CD4-positive, alpha-beta memory T cell (primary cell): ENCODE data around the gene ETS1. TPM values are rescaled to one million over a fixed set of nuclear protein-coding genes. Genes with fewer than 3 reads are reported as not detected.

Experiments used
- CTCF ChIA-PET: fragments of 350-600 bp; sonication (Branson Sonifier 250); formaldehyde crosslinking; loops from one replicate; lab custom pipeline; 2021; ENCODE audit warnings: inconsistent platforms; ENCODE audit not compliant: partially characterized antibody; lab: Charles Lee
- POLR2A ChIA-PET: fragments of 350-600 bp; sonication (Branson Sonifier 250); formaldehyde crosslinking; loops from one replicate; lab custom pipeline; 2021; ENCODE audit not compliant: partially characterized antibody; lab: Charles Lee
- DNase-seq, 5 donors: peaks; one replicate each; pipeline versions ENCODE4 v3.0.0 to v3.0.0-alpha.2; 2020 to 2022; ENCODE audit warnings: mixed read lengths in 1 of 5
- H3K27ac ChIP-seq: one replicate; pipeline ENCODE4 v1.7.0; 2013; ENCODE audit warnings: low read depth, low read length
- H3K27me3 ChIP-seq: 2 replicates; pipeline ENCODE4 v1.7.0; 2013; ENCODE audit warnings: mild to moderate bottlenecking, low read length, moderate library complexity; ENCODE audit not compliant: insufficient read depth
- H3K36me3 ChIP-seq: 2 replicates; pipeline ENCODE4 v1.7.0; 2013; ENCODE audit warnings: mild to moderate bottlenecking, low read length, moderate library complexity; ENCODE audit not compliant: insufficient read depth
- H3K4me1 ChIP-seq: 2 replicates; pipeline ENCODE4 v1.7.0; 2013; ENCODE audit warnings: mild to moderate bottlenecking, low read length, moderate library complexity; ENCODE audit not compliant: insufficient read depth
- H3K4me3 ChIP-seq, 2 donors: one replicate each; pipeline ENCODE4 v1.7.0; 2013; ENCODE audit warnings: low read length in 2 of 2, mild to moderate bottlenecking in 1 of 2
- H3K9me3 ChIP-seq, 2 donors: one replicate each; pipeline ENCODE4 v1.7.0; 2013; ENCODE audit warnings: low read length in 2 of 2, control low read depth in 1 of 2; ENCODE audit not compliant: control insufficient read depth in 1 of 2
- H3K27ac Mint-ChIP-seq, 7 donors: one replicate each; pipeline ENCODE4 v1.8.0; 2020 to 2021; ENCODE audit warnings: mixed read lengths in 7 of 7, mild to moderate bottlenecking in 6 of 7, inconsistent platforms in 3 of 7, moderate library complexity in 3 of 7
- H3K27me3 Mint-ChIP-seq, 2 donors: one replicate each; pipeline ENCODE4 v1.8.0; 2020 to 2021; ENCODE audit warnings: mixed read lengths in 2 of 2
- H3K36me3 Mint-ChIP-seq, 2 donors: one replicate each; pipeline ENCODE4 v1.8.0; 2020 to 2021; ENCODE audit warnings: mixed read lengths in 2 of 2, inconsistent platforms in 1 of 2, mild to moderate bottlenecking in 1 of 2
- H3K4me1 Mint-ChIP-seq, 4 donors: one replicate each; pipeline ENCODE4 v1.8.0; 2020 to 2021; ENCODE audit warnings: mixed read lengths in 4 of 4, mild to moderate bottlenecking in 1 of 4
- H3K4me3 Mint-ChIP-seq, 8 donors: one replicate each; pipeline ENCODE4 v1.8.0; 2020 to 2021; ENCODE audit warnings: mixed read lengths in 8 of 8, mild to moderate bottlenecking in 7 of 8, moderate library complexity in 6 of 8, inconsistent platforms in 3 of 8
- H3K9me3 Mint-ChIP-seq, 8 donors: one replicate each; pipeline ENCODE4 v1.8.0; 2020 to 2021; ENCODE audit warnings: mixed read lengths in 8 of 8, mild to moderate bottlenecking in 5 of 8, inconsistent platforms in 3 of 8, moderate library complexity in 1 of 8
- intact Hi-C: fragments of 100-400 bp; cut with micrococcal nuclease; formaldehyde crosslinking; loops from one replicate; pipeline ENCODE4 v1.15.1; 2023
- microRNA-seq: library from miRNA; unstranded; fragments of <30 nt; microRNA quantifications from one replicate; pipeline ENCODE4 v1.2.0, GENCODE V29; 2021; ENCODE audit warnings: borderline replicate concordance, borderline number of aligned reads, borderline microRNAs expressed, mixed read lengths
- polyA plus RNA-seq, 2 donors: library from polyadenylated mRNA; unstranded; fragments of 300-500 nt; fragmentation: Illumina TruSeq; gene quantifications; one replicate each; pipeline ENCODE4 v1.2.3, GENCODE V29; 2021
- total RNA-seq, 2 experiments: library from RNA; stranded (reverse); gene quantifications; one replicate each; pipeline ENCODE4 v1.2.3, GENCODE V29; 2021

ETS1 gene
- total and polyA plus RNA-seq, 4 experiments from 2014 or later, result 435 to 761 (median 593) TPM

GRCh38 chr11:128412847-128413791, 174.2 kb downstream of the ETS1 start:
- no peaks in the 10 kb centered on the region for H3K27me3 ChIP-seq
- H3K27me3 Mint-ChIP-seq, result no peaks in the 10 kb centered on the region
- ChIA-PET POLR2A (interaction anchor here (0.6 to 1.3 kb wide), 2 partner anchors 104 to 119 kb away, joined by 3 read pairs; no protein-coding TSS in a partner anchor), CTCF (no interaction called here)
- peaks cover 22 to 49% (median 33%) of the 10 kb centered on the region in 4 donors for H3K4me1 Mint-ChIP-seq
- H3K9me3 ChIP-seq, result no peaks in the 10 kb centered on the region
- no peaks in the 10 kb centered on the region for H3K9me3 Mint-ChIP-seq
- no peak overlapping the region for H3K4me3 Mint-ChIP-seq
- H3K4me3 ChIP-seq, result no peak overlapping the region
- no peak overlapping the region for H3K27ac ChIP-seq
- no peaks in the 10 kb centered on the region for H3K36me3 Mint-ChIP-seq
- H3K27ac Mint-ChIP-seq, result peak overlapping the region in 4 of 7 donors; percentile 10 to 86 (median 16)
- DNase-seq, result no peak
- H3K36me3 ChIP-seq, result no peaks in the 10 kb centered on the region
- intact Hi-C loops, result no loop called here
- peaks cover 6% of the 10 kb centered on the region for H3K4me1 ChIP-seq

DNA sequence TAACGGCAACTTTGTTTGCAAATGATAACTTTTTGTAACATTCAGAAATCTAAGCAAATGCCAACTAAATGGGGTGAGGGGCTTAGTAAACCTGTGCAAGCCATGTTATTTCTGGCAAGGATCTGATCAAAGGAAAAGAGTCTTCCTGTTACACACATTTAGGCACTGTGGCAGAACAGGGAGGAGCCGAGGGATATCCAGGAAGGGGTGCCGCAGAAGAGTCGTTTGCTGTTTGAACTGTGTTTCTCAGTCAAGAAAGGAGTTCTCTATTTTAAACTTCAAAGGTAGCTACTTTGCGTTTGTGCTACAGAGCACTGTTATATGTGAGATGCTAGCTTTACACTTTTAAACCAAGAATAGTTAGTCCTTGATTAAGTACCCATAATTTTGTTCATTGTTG, 175.5 kb downstream of the ETS1 start:
- Mint-ChIP-seq H3K27me3 (no peaks in the 10 kb centered on the region), H3K4me1 (peaks cover 19 to 45% (median 27%) of the 10 kb centered on the region in 4 donors), H3K36me3 (no peaks in the 10 kb centered on the region), H3K9me3 (no peaks in the 10 kb centered on the region), H3K4me3 (peak overlapping the region in 5 of 8 donors; percentile 4 to 63 (median 40)), H3K27ac (peak overlapping the region in 3 of 7 donors; percentile 7 to 76 (median 56))
- Histone ChIP-seq H3K4me3 (no peak overlapping the region), H3K36me3 (no peaks in the 10 kb centered on the region), H3K4me1 (peaks cover 6% of the 10 kb centered on the region), H3K9me3 (no peaks in the 10 kb centered on the region), H3K27me3 (no peaks in the 10 kb centered on the region), H3K27ac (no peak overlapping the region)
- no peak for DNase-seq
- CTCF ChIA-PET, result no interaction called here
- intact Hi-C loops, result no loop called here
- POLR2A ChIA-PET, result interaction anchor here (0.6 kb wide), 1 partner anchor 1438 kb away, joined by 4 read pairs; no protein-coding TSS in a partner anchor

DNA sequence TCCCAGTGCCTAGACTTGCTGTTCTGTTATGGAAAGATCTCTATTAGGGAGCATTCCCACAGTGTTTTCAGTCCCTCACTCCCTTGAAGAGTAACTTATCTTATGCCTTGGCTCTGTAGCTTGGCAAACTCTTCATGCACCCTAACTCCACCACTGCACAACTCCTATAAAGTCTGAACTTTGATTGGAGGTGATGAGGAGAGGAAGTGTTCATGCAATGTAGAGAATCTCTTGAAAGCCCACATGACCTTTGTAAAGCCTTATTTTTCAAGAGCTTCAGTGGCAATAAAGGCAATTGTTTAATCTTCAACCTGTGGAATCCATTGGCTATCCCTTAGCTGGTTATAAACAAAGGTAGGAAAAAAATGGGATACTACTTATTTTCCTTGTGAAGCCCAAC, 176.2 kb downstream of the ETS1 start:
- Histone ChIP-seq H3K4me3 (no peak overlapping the region), H3K27ac (no peak overlapping the region), H3K36me3 (no peaks in the 10 kb centered on the region), H3K4me1 (peaks cover 6% of the 10 kb centered on the region), H3K27me3 (no peaks in the 10 kb centered on the region), H3K9me3 (no peaks in the 10 kb centered on the region)
- Mint-ChIP-seq H3K4me3 (no peak overlapping the region), H3K36me3 (no peaks in the 10 kb centered on the region), H3K4me1 (peaks cover 19 to 47% (median 26%) of the 10 kb centered on the region in 4 donors), H3K9me3 (no peaks in the 10 kb centered on the region), H3K27ac (peak overlapping the region in 1 of 7 donors; percentile 73), H3K27me3 (no peaks in the 10 kb centered on the region)
- intact Hi-C loops, result no loop called here
- ChIA-PET POLR2A (no interaction called here), CTCF (interaction anchor here (1.3 kb wide), 1 partner anchor 88 kb away, joined by 3 read pairs; no protein-coding TSS in a partner anchor)
- DNase-seq, result no peak

GRCh38 chr11:128409476-128409875, 177.9 kb downstream of the ETS1 start:
- Mint-ChIP-seq H3K36me3 (no peaks in the 10 kb centered on the region), H3K27ac (peak overlapping the region in 1 of 7 donors; percentile 23)
- H3K4me1 ChIP-seq, result peaks cover 6% of the 10 kb centered on the region

More at GRCh38 chr11:128409476-128409875, 177.9 kb downstream of the ETS1 start:
- intact Hi-C loops, result no loop called here
- Mint-ChIP-seq H3K4me1 (peaks cover 16 to 44% (median 23%) of the 10 kb centered on the region in 4 donors), H3K4me3 (no peak overlapping the region), H3K27me3 (no peaks in the 10 kb centered on the region), H3K9me3 (no peaks in the 10 kb centered on the region)
- H3K9me3 ChIP-seq, result no peaks in the 10 kb centered on the region
- no peak for DNase-seq
- H3K27ac ChIP-seq, result no peak overlapping the region
- no peaks in the 10 kb centered on the region for H3K36me3 ChIP-seq
- ChIA-PET POLR2A (interaction anchor here (1.2 to 1.4 kb wide), 2 partner anchors 11 to 13 kb away, joined by 3 to 5 read pairs; no protein-coding TSS in a partner anchor), CTCF (no interaction called here)
- H3K4me3 ChIP-seq, result no peak overlapping the region
- H3K27me3 ChIP-seq, result no peaks in the 10 kb centered on the region

Small RNAs within 50 kb of the gene (microRNA-seq; reads per million reads assigned to microRNA genes)
- not detected for gene MIR6090

Other genes with a start within 250 kb of the ETS1 start
- gene FLI1, start 106.5 kb upstream of the ETS1 start, total RNA-seq, result 100 to 1,000 TPM; 112 to 122 TPM
- gene FLI1, start 106.5 kb upstream of the ETS1 start, polyA plus RNA-seq, result 10 to 100 TPM; 54.6 to 93.1 TPM